SK-N-SH (cell line): ENCODE data around the gene CAPN9. TPM values are rescaled to one million over a fixed set of nuclear protein-coding genes. Genes with fewer than 3 reads are reported as not detected.

Experiments
- CTCF ChIA-PET: fragments of 300-600, 350-600 bp; formaldehyde crosslinking; extraction: SDS; loops from one replicate; lab custom pipeline; 2021; lab: Yijun Ruan, JAX
- POLR2A ChIA-PET: fragments of 350-600 bp; sonication (Branson Sonifier 250); formaldehyde crosslinking; extraction: SDS; loops from one replicate; lab custom pipeline; 2020; ENCODE audit warnings: antibody characterized with exemption, inconsistent platforms; lab: Yijun Ruan, JAX
- DNase-seq: peaks from one replicate; pipeline ENCODE4 v3.0.0; 2012
- H2AFZ ChIP-seq: fragments of 200-600 bp; sonication (generic); 2 replicates; pipeline ENCODE4 v1.8.1; 2016; ENCODE audit warnings: antibody characterized with exemption, mild to moderate bottlenecking, low read depth
- H3F3A ChIP-seq: fragments of 200-600 bp; sonication (generic); replicated peaks from 2 replicates; pipeline ENCODE3; 2016; ENCODE audit warnings: antibody characterized with exemption, mild to moderate bottlenecking; ENCODE audit not compliant: insufficient read depth
- H3K27ac ChIP-seq, 2 experiments: fragments of 200-500 bp in 1 of 2; fragments of 200-600 bp in 1 of 2; sonication (Bioruptor generic) in 1 of 2; sonication (generic), shearing (Covaris generic) in 1 of 2; 2 replicates each; pipeline versions ENCODE4 v1.5.1 to v1.6.1; 2014 to 2016; ENCODE audit warnings: low read depth in 2 of 2, inconsistent platforms in 1 of 2, low read length in 1 of 2, mild to moderate bottlenecking in 1 of 2, mixed read lengths in 1 of 2
- H3K27me3 ChIP-seq: fragments of 200-600 bp; sonication (generic), shearing (Covaris generic); 2 replicates; pipeline ENCODE4 v1.6.1; 2016; ENCODE audit warnings: mixed run types; ENCODE audit not compliant: insufficient read depth
- H3K36me3 ChIP-seq, 2 experiments: fragments of 200-500 bp in 1 of 2; fragments of 200-600 bp in 1 of 2; sonication (Bioruptor generic) in 1 of 2; sonication (generic) in 1 of 2; replicated peaks in 1 of 2; 2 replicates each; pipeline versions ENCODE3 to v1.5.1; 2014 to 2016; ENCODE audit warnings: low read length in 1 of 2, mild to moderate bottlenecking in 1 of 2; ENCODE audit not compliant: insufficient read depth in 2 of 2, control insufficient read depth in 1 of 2
- H3K4me1 ChIP-seq, 2 experiments: fragments of 200-500 bp in 1 of 2; fragments of 200-600 bp in 1 of 2; sonication (Bioruptor generic) in 1 of 2; sonication (generic), shearing (Covaris generic) in 1 of 2; 2 replicates each; pipeline versions ENCODE4 v1.5.1 to v1.6.1; 2014 to 2016; ENCODE audit warnings: low read depth in 1 of 2, low read length in 1 of 2, mixed run types in 1 of 2; ENCODE audit not compliant: insufficient read depth in 2 of 2, control insufficient read depth in 1 of 2
- H3K4me2 ChIP-seq: fragments of 200-600 bp; sonication (generic), shearing (Covaris generic); 2 replicates; pipeline ENCODE4 v1.6.1; 2017; ENCODE audit warnings: mixed run types
- H3K4me3 ChIP-seq, 2 experiments: fragments of 200-500 bp in 1 of 2; fragments of 200-600 bp in 1 of 2; sonication (Bioruptor generic) in 1 of 2; sonication (generic), shearing (Covaris generic) in 1 of 2; 2 replicates each; pipeline versions ENCODE4 v1.5.1 to v1.8.1; 2014 to 2016; ENCODE audit warnings: low read depth in 2 of 2, inconsistent platforms in 1 of 2, low read length in 1 of 2, mild to moderate bottlenecking in 1 of 2, mixed read lengths in 1 of 2, moderate library complexity in 1 of 2
- H3K79me2 ChIP-seq: fragments of 200-600 bp; sonication (generic); 2 replicates; pipeline ENCODE4 v1.8.1; 2017; ENCODE audit warnings: mild to moderate bottlenecking; ENCODE audit not compliant: insufficient read depth
- H3K9ac ChIP-seq: fragments of 200-600 bp; sonication (generic); 2 replicates; pipeline ENCODE4 v1.6.1; 2017; ENCODE audit warnings: mixed run types
- H3K9me2 ChIP-seq: fragments of 200-600 bp; sonication (generic); 2 replicates; pipeline ENCODE4 v1.6.1; 2017; ENCODE audit warnings: mixed run types
- H3K9me3 ChIP-seq: fragments of 200-600 bp; sonication (generic); 2 replicates; pipeline ENCODE4 v1.6.1; 2017; ENCODE audit warnings: mixed run types, mild to moderate bottlenecking, moderate library complexity
- H4K20me1 ChIP-seq: fragments of 200-600 bp; sonication (generic); 2 replicates; pipeline ENCODE4 v1.6.1; 2017; ENCODE audit warnings: mild to moderate bottlenecking, mixed run types; ENCODE audit not compliant: insufficient read depth
- CHD2 ChIP-seq: fragments of 150-350 bp; IDR thresholded peaks from 2 replicates; pipeline ENCODE4 v1.6.1; 2018; ENCODE audit warnings: low read length; ENCODE audit not compliant: partially characterized antibody
- EZH2phosphoT487 ChIP-seq: fragments of 200-600 bp; sonication (generic); IDR thresholded peaks from 2 replicates; pipeline ENCODE4 v1.6.1; 2017; ENCODE audit warnings: low read depth, mixed run types, mild to moderate bottlenecking, antibody characterized with exemption, moderate library complexity, borderline replicate concordance
- FOSL2 ChIP-seq: IDR thresholded peaks from 2 replicates; pipeline ENCODE4 v1.4.0; 2012; ENCODE audit warnings: low read depth, mild to moderate bottlenecking, moderate library complexity, borderline replicate concordance
- FOXJ3 ChIP-seq: sonication (generic); formaldehyde crosslinking; IDR thresholded peaks from 2 replicates; pipeline ENCODE4 v1.5.1; 2020; ENCODE audit warnings: mild to moderate bottlenecking, missing genetic modification reagents
- FOXM1 ChIP-seq: IDR thresholded peaks from 2 replicates; pipeline ENCODE4 v1.4.0; 2012; ENCODE audit warnings: low read depth, mild to moderate bottlenecking
- GABPA ChIP-seq: IDR thresholded peaks from 2 replicates; pipeline ENCODE4 v1.4.0; 2012; ENCODE audit warnings: low read depth, mild to moderate bottlenecking
- MAX ChIP-seq: IDR thresholded peaks from 2 replicates; pipeline ENCODE4 v1.4.0; 2012; ENCODE audit warnings: low read depth
- MEF2A ChIP-seq: IDR thresholded peaks from 2 replicates; pipeline ENCODE4 v1.4.0; 2012; ENCODE audit warnings: low read depth, borderline replicate concordance
- MXI1 ChIP-seq: IDR thresholded peaks from 2 replicates; pipeline ENCODE4 v1.6.1; 2012; ENCODE audit warnings: mild to moderate bottlenecking, low read depth, low read length, improper control_type of control experiment
- NFIC ChIP-seq: IDR thresholded peaks from 2 replicates; pipeline ENCODE4 v1.4.0; 2012; ENCODE audit warnings: borderline replicate concordance
- NRF1 ChIP-seq: IDR thresholded peaks from 2 replicates; pipeline ENCODE4 v1.6.1; 2012; ENCODE audit warnings: low read depth, mild to moderate bottlenecking, low read length
- PBX3 ChIP-seq: IDR thresholded peaks from 2 replicates; pipeline ENCODE4; 2012
- POLR2AphosphoS5 ChIP-seq: IDR thresholded peaks from 2 replicates; pipeline ENCODE4 v1.6.1; 2012; ENCODE audit warnings: low read depth, low read length
- RCOR1 ChIP-seq: fragments of 150-350 bp; IDR thresholded peaks from 2 replicates; pipeline ENCODE4 v1.6.1; 2017; ENCODE audit warnings: antibody characterized with exemption, low read length
- RFX5 ChIP-seq: IDR thresholded peaks from 2 replicates; pipeline ENCODE4 v1.6.1; 2012; ENCODE audit warnings: mild to moderate bottlenecking, improper control_type of control experiment, low read length
- RXRA ChIP-seq: IDR thresholded peaks from 2 replicates; pipeline ENCODE4 v1.4.0; 2012; ENCODE audit warnings: low read depth, mild to moderate bottlenecking, borderline replicate concordance
- SMC3 ChIP-seq: IDR thresholded peaks from 2 replicates; pipeline ENCODE4 v1.6.1; 2012; ENCODE audit warnings: low read depth, low read length, improper control_type of control experiment
- TAF1 ChIP-seq: IDR thresholded peaks from 2 replicates; pipeline ENCODE4 v1.6.1; 2012; ENCODE audit warnings: low read depth, mild to moderate bottlenecking, low read length, moderate library complexity, borderline replicate concordance
- TEAD4 ChIP-seq: IDR thresholded peaks from 2 replicates; pipeline ENCODE4 v1.4.0; 2012; ENCODE audit warnings: mild to moderate bottlenecking, borderline replicate concordance; ENCODE audit not compliant: insufficient read depth
- USF2 ChIP-seq: fragments of 150-350 bp; IDR thresholded peaks from 2 replicates; pipeline ENCODE4 v1.6.1; 2017; ENCODE audit warnings: antibody characterized with exemption, low read length, low read depth, borderline replicate concordance
- WGBS: methylation state at CpG from one replicate; pipeline ENCODE4 v1.1.6; 2017; ENCODE audit warnings: low lambda C conversion rate; 5-methylcytosine and 5-hydroxymethylcytosine counted together
- polyA plus RNA-seq, 3 experiments: library from polyadenylated mRNA; depleted of rRNA; stranded (reverse); fragments of >200 nt; gene quantifications; 2 replicates each; pipeline ENCODE4 v1.2.3, GENCODE V29; 2012

Gene CAPN9
- polyA plus RNA-seq, 1 of the 3 experiments (the other 2 are of a cell fraction): not detected

GRCh38 chr1:230791986-230792564, 44.9 kb downstream of the CAPN9 start:
- Histone ChIP-seq H2AFZ (no peak overlapping the region), H3K4me1 (no peaks in the 10 kb centered on the region), H3K27ac (no peak overlapping the region), H3K79me2 (no peaks in the 10 kb centered on the region), H4K20me1 (no peaks in the 10 kb centered on the region), H3K9ac (no peak overlapping the region), H3K4me2 (no peak overlapping the region), H3K9me2 (no peaks in the 10 kb centered on the region), H3K9me3 (no peaks in the 10 kb centered on the region), H3K4me3 (no peak overlapping the region), H3K36me3 (no peaks in the 10 kb centered on the region), H3F3A (no peaks in the 10 kb centered on the region), H3K27me3 (no peaks in the 10 kb centered on the region)
- no peak for DNase-seq
- CTCF ChIA-PET: interaction anchor here (1.0 kb wide), 1 partner anchor 151 kb away, joined by 3 read pairs; no protein-coding TSS in a partner anchor
- no peak for TF ChIP-seq MXI1
- TF ChIP-seq NFIC: no peak
- TF ChIP-seq MAX: no peak
- no peak for TF ChIP-seq RCOR1
- TF ChIP-seq FOSL2: no peak
- no peak for TF ChIP-seq POLR2AphosphoS5
- no peak for TF ChIP-seq FOXM1
- no peak for TF ChIP-seq TEAD4
- TF ChIP-seq GABPA: no peak
- TF ChIP-seq MEF2A: no peak
- no peak for TF ChIP-seq RXRA
- TF ChIP-seq SMC3: no peak
- TF ChIP-seq CHD2: no peak
- TF ChIP-seq PBX3: no peak
- no peak for TF ChIP-seq EZH2phosphoT487
- TF ChIP-seq FOXJ3 (CRISPR knock-in tag): no peak
- no peak for TF ChIP-seq RFX5
- no peak for TF ChIP-seq USF2
- no peak for TF ChIP-seq NRF1
- no peak for TF ChIP-seq TAF1
- WGBS: 38% methylated on average over 4 of the region's 5 CpGs
- POLR2A ChIA-PET: no interaction called here
